HG02943 (cell line): ENCODE data around the gene POLR2M.

Experiments used
- ATAC-seq: cut with Tn5 transposase; IDR thresholded peaks from one replicate; pipeline ENCODE4 v1.9.1; 2021; ENCODE audit warnings: mild to moderate bottlenecking, low read depth, moderate library complexity; ENCODE audit not compliant: unreplicated experiment

The POLR2M gene

DNA sequence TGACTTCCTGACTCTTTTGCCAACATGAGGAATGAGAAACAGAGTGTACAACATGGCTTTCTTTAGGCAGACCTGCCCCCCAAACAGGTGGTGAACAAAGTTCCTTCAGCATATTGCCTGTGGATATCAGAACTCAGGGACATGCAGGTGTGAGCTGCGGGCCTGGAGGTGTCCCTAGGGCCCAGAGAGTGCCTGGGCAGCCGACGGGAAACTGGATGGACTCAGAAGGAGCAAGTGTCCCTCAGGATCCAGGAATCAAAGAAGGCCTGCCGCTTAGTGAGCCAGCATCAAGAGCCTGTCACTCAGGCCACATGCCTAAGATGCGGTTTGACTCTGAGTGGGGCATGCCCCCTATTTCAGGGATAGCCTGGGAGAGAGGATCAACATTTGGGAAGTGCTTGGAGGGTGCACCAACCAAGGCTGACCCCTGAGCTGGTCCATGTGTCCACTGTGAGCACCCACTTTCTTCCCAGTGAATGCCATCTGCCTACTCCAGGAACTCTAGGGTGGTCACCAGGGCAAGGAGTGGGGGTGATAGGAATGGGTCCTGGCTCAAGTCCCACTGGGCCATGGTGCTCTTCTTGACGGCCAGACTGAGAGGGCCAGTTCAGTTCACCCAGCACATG, 16.1 kb upstream of the POLR2M start:
- no peak for ATAC-seq

DNA sequence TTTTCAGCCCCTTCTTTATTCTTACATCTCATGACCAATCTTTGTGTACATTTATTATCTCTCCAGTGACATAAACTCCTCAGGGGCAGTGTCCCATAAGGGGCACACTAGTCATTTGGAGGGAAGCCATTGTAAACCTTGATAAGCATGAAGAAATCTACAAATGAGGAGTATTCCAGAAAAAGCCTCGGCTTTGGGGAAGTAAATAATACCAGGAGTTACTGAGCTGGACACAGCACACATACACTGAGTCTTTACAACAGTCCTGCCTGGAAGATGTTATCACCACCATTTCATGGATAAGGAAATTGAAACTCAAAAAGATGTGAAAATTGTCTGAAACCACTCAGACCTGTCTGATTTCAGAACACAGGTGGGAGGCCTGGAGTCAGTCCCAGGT, 15.4 kb upstream of the POLR2M start:
- no peak for ATAC-seq

- ATAC-seq, result no peak
These were observed 13.8 kb upstream of the POLR2M start for GRCh38 chr15:57692709-57693108.

DNA sequence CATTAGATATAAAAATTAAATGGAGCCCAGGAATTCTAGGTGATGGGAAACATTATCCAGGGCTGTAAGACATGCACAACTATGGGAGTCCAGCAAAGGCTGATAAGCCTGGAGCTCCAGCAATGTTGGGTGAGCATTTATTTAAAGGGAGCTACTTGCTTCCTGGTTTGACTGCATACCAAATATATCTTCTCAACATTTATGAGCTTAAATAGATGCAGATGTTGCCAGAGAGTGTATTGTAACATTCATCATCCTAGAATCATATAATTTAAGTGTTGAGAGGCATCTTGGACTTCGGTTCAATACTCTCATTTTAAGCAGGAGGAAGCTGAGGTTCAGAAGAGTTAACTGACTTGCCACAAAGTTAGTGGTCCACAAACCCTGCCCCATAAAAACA, 12.2 kb upstream of the POLR2M start:
- ATAC-seq, result no peak

DNA sequence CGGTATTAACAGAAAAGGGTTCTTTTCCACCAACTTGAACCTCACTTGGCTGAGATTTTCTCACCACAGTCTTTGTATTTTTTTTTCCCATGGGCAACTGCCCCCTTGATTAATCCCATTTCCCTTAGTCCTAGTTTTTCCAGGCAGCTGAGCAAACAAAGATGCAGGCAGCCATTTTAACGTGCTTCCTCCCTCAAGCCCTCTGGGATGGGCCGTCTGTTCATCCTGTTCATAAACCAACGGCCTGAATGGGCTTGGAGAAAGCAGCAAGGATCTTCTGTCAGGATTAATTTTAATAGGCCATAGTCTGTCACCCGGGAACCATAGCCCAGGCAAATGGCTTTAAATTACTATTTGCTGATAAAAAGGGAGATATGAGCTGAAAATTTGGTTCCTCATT, 10.4 kb upstream of the POLR2M start:
- ATAC-seq, result no peak

DNA sequence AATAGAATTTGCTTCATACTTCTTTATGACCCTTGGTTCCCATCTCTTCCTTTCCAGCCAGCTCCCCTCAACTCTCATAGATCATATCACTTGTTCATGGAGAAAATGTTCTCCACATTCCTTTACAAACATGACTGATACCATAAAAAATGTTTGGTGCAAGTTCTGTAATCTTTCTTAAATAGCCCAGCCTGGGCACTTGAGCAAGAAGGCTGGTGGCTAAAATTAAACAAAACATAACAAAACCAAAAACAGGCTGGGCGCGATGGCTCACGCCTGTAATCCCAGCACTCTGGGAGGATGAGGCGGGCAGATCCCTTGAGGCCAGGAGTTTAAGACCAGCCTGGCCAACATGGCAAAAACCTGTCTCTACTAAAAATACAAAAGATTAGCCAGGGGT, 8.9 kb upstream of the POLR2M start:
- no peak for ATAC-seq

DNA sequence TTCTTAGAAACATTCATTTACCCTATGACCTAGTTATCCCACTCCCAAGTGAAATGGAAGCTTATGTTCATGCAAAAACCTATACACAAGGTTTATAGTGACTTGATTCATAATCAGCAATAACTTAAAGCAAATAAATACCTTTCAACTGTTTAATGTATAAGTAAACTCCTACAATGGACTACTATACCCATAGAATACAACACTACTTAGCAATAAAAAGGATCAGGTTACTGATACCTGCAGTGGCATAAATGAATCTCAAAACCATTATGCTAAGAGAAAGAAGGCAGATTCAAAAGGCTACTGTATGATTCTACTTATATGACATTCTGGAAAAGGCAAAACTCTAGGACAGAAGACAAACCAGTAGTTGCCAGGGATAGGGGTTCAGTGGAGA, 8.3 kb upstream of the POLR2M start:
- ATAC-seq, result no peak

DNA sequence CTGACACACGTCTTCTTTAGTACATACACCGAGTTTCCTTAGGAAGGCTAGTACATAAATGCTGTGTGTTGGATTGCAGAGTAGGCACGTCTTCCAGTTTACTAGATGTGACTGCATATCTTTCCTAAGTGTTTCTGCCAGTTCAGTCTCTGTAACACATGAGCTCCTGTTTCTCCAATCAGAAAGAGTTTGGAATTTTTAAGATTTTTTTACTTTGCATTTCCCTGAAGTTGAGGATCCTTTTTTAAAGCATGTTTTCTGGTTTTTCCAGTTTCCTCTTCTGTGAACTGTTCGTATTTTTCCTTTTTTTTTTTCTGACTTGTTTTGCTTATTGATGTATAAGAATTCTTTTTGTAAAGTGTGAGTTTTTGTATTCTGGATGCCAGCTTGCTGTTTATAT, 7.5 kb upstream of the POLR2M start:
- no peak for ATAC-seq

- no peak for ATAC-seq
These were observed 3.1 kb upstream of the POLR2M start for GRCh38 chr15:57703387-57703786.

GRCh38 chr15:57704441-57704840, 2.1 kb upstream of the POLR2M start:
- no peak for ATAC-seq

- ATAC-seq, result no peak
These were observed 639 bp upstream of the POLR2M start for GRCh38 chr15:57705746-57706404.

DNA sequence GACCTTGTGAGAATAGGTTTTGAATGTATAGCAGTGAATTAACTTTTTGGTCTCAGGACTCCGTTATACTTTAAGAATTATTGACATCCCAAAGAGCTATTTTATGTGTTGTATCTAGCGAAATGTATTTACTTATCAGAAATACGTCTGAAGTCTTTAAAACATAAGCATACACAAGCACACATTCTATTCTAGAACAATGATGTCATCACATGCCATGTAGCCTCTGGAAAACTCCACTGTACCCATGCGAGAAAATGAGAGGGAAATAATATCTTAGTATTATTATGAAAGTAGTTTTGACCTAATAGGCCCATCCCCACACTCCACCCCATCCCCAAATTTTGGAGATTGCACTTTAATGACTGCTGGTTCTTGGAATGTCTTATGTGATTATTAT, 1.5 kb downstream of the POLR2M start:
- ATAC-seq, result no peak

- ATAC-seq, result no peak
These were observed 11.8 kb downstream of the POLR2M start for GRCh38 chr15:57718309-57718708.

GRCh38 chr15:57720867-57721266, 14.4 kb downstream of the POLR2M start:
- no peak for ATAC-seq

DNA sequence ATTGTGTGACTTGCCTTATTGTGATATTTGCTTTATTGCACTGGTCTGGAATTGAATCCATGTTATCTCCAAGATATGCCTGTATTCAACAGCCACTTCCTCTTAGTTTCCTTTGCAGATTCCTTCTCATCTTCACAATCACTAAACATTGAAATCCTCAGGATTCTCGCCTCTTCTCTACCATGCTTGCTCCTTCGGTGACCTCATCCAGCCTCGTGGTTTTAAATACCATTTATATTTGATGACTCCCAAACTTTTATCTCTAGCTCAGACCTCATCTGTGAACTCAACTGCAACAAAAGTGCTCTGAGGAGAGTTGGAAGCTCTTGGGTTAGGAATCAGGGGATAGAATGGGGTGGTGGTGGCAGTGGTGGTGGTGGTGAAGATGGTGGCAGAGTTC, 19.9 kb downstream of the POLR2M start:
- no peak for ATAC-seq

GRCh38 chr15:57727031-57727430, 20.5 kb downstream of the POLR2M start:
- no peak for ATAC-seq

DNA sequence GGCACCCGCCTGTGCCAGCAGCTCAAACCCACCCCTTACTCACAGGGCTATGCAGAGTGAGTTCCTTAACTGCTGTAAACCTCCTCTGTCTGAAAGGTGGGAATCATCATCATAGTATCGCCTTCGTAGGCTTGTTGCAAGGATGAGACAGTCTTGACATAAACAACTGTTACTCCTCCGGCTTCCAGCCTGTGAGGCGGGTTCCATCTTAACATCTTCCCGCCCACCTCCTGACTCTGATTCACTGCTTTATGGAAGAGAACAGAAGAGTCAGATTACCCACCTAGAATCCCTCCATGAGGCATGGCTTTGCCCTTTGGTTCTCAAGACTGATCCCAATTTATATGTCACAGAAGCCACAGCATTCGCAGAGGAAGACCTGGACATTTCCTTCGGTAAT, 21.9 kb downstream of the POLR2M start:
- no peak for ATAC-seq

DNA sequence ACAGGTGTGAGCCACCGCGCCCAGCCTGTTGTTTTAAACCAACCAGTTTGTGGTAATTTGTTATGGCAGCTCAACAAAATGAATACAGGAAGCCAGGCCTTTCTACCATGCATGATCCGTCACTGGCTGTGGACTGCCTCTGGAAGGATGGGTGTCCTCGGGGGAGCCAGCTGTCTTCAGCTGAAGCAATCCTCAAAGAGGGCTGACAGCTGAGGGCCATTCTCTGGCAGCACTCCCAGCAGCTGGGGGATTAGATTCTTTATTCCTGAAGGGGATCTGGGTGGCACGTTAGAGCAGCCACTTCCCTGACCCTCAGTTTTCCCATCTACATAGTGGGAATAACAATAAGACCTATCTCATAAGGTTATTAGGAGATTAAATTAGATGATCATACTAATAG, 24.4 kb downstream of the POLR2M start:
- no peak for ATAC-seq

DNA sequence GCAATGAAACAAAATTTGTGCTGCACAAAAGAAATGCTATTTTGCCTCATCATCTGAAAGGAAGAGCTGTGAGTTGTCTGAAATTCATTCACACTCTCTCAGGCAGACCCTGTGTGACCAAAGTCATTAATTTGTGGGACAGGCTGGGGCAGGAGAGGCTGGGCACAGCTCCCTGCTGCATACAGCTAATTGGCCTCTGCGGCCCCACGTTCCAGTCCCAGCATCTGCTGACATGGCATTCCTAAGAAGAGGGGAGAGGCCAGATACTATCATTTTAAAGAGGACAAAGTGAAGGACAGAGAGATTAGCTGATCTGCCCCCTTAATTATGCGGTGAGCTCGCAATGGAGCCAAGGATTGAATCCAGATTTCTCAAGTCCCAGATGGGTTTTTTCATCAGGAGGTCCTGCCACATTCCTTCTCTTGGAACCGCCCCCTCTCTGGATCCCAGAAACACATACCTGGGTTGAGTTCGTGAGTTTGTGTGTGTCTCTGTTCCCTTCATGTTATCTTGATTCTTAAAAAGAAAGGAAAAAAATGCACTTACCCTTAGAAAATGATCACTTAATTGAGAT, 25.1 kb downstream of the POLR2M start:
- ATAC-seq, result no peak

- ATAC-seq, result no peak
These were observed 26.2 kb downstream of the POLR2M start for GRCh38 chr15:57732526-57733331.

DNA sequence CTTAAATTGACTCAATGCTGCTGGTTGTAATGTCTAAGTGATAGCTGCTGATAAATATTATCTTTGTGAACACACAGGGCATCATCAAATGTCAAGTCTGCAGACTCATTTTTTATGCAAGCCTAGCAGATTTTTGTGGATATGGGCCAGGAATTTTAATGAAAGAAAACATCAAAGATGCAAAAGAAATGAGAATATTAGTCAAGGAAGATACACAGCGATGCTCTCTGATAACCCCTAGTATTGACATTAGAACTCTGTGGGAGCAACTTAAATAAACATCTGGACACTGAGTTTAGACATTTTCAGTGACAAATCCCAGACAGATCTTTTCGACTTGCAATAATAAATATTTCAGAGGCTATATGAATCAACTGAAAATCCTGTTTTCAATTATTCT, 28.3 kb downstream of the POLR2M start:
- no peak for ATAC-seq
